Esophagus muscularis mucosa (tissue), 4 donors: ENCODE data around the gene CARS1.

Experiments used
- CTCF ChIP-seq, 3 experiments: fragments of 200-600 bp in 2 of 3; fragments of 450-650 bp in 1 of 3; sonication (generic) in 2 of 3; IDR thresholded peaks; one replicate each; pipeline ENCODE4 v1.5.1; 2017 to 2019; ENCODE audit warnings: antibody characterized with exemption in 3 of 3, mild to moderate bottlenecking in 2 of 3, moderate library complexity in 1 of 3
- EP300 ChIP-seq: sonication (generic); formaldehyde crosslinking; IDR thresholded peaks from one replicate; pipeline ENCODE4 v1.6.1; 2017; ENCODE audit warnings: antibody characterized with exemption
- POLR2A ChIP-seq: fragments of 450-650 bp; IDR thresholded peaks from one replicate; pipeline ENCODE4 v1.6.1; 2017; ENCODE audit warnings: antibody characterized with exemption, moderate library complexity, mild to moderate bottlenecking, low read depth
- POLR2AphosphoS5 ChIP-seq, 2 donors: sonication (generic); formaldehyde crosslinking; IDR thresholded peaks; one replicate each; pipeline ENCODE4 v1.6.1; 2017; ENCODE audit warnings: antibody characterized with exemption in 2 of 2

GRCh38 chr11:3104051-3104714 lies 47.0 kb upstream of the CARS1 start:
- no peak for TF ChIP-seq POLR2A
- no peak for TF ChIP-seq CTCF (IDR thresholded peaks at IDR 0.05)
- no peak for TF ChIP-seq POLR2AphosphoS5 (IDR thresholded peaks at IDR 0.05)
- TF ChIP-seq EP300 = no peak
